Neural cell (in vitro differentiated cells): ENCODE data around the gene NIPBL. TPM values are rescaled to one million over a fixed set of nuclear protein-coding genes. Genes with fewer than 3 reads are reported as not detected.

Experiments used
- H2AFZ ChIP-seq: fragments of 200-600, 300-800 bp; sonication (generic), shearing (Covaris generic); 2 replicates; pipeline ENCODE4 v1.6.0; 2014; ENCODE audit warnings: low read depth, mild to moderate bottlenecking, antibody characterized with exemption, low read length, moderate library complexity
- H3F3A ChIP-seq: fragments of 200-600 bp; shearing (Covaris generic); 2 replicates; pipeline ENCODE4 v1.6.1; 2016; ENCODE audit warnings: mild to moderate bottlenecking, moderate library complexity, mixed read lengths, antibody characterized with exemption, low read length; ENCODE audit not compliant: insufficient read depth, poor library complexity, severe bottlenecking
- H3K27ac ChIP-seq: fragments of 200-600, 300-800 bp; sonication (generic), shearing (Covaris generic); 2 replicates; pipeline ENCODE4 v1.5.1; 2014; ENCODE audit warnings: mild to moderate bottlenecking, low read length, moderate library complexity
- H3K27me3 ChIP-seq: fragments of 300-800, 200-600 bp; sonication (generic), shearing (Covaris generic); 2 replicates; pipeline ENCODE4 v1.6.0; 2014; ENCODE audit warnings: mild to moderate bottlenecking, low read depth, low read length, moderate library complexity; ENCODE audit not compliant: insufficient read depth
- H3K36me3 ChIP-seq: fragments of 300-800, 200-600 bp; sonication (generic), shearing (Covaris generic); 2 replicates; pipeline ENCODE4 v1.5.1; 2014; ENCODE audit warnings: mild to moderate bottlenecking, antibody characterized with exemption, low read length, moderate library complexity; ENCODE audit not compliant: insufficient read depth
- H3K4me2 ChIP-seq: fragments of 300-800, 200-600 bp; sonication (generic), shearing (Covaris generic); 2 replicates; pipeline ENCODE4 v1.6.0; 2014; ENCODE audit warnings: mild to moderate bottlenecking, low read length
- H3K4me3 ChIP-seq: fragments of 300-800, 200-600 bp; sonication (generic), shearing (Covaris generic); 2 replicates; pipeline ENCODE4 v1.5.1; 2014; ENCODE audit warnings: mild to moderate bottlenecking, low read length, moderate library complexity
- H3K79me2 ChIP-seq: fragments of 200-600 bp; shearing (Covaris generic); replicated peaks from 2 replicates; pipeline ENCODE4 v1.6.0; 2014; ENCODE audit warnings: mild to moderate bottlenecking, low read length, moderate library complexity; ENCODE audit not compliant: insufficient read depth
- H3K9ac ChIP-seq: fragments of 300-800, 200-600 bp; sonication (generic), shearing (Covaris generic); 2 replicates; pipeline ENCODE4 v1.6.1; 2016; ENCODE audit warnings: mild to moderate bottlenecking, low read length, mixed read lengths
- H3K9me2 ChIP-seq: fragments of 200-600 bp; shearing (Covaris generic); 2 replicates; pipeline ENCODE4 v1.6.1; 2016; ENCODE audit warnings: mild to moderate bottlenecking, low read length, mixed read lengths; ENCODE audit not compliant: insufficient read depth
- H3K9me3 ChIP-seq: fragments of 200-600, 300-800 bp; sonication (generic), shearing (Covaris generic); 2 replicates; pipeline ENCODE4 v1.6.1; 2016; ENCODE audit warnings: mild to moderate bottlenecking, mixed run types, low read length, moderate library complexity, mixed read lengths
- H4K20me1 ChIP-seq: fragments of 200-600 bp; shearing (Covaris generic); 2 replicates; pipeline ENCODE4 v1.6.1; 2016; ENCODE audit warnings: mild to moderate bottlenecking, mixed run types; ENCODE audit not compliant: insufficient read depth
- EP300 ChIP-seq: fragments of 450-650 bp; conservative IDR thresholded peaks from 2 replicates; pipeline ENCODE4 v1.6.1; 2014; ENCODE audit warnings: antibody characterized with exemption, mild to moderate bottlenecking, moderate library complexity; ENCODE audit not compliant: poor library complexity, severe bottlenecking
- EZH2 ChIP-seq: fragments of 200-600, 300-800 bp; shearing (Covaris generic), sonication (generic); IDR thresholded peaks from 2 replicates; pipeline ENCODE4 v1.6.1; 2014; ENCODE audit warnings: antibody characterized with exemption, low read length, borderline replicate concordance, mild to moderate bottlenecking; ENCODE audit not compliant: insufficient read depth, poor library complexity, severe bottlenecking
- MXI1 ChIP-seq: fragments of 450-650 bp; conservative IDR thresholded peaks from 2 replicates; pipeline ENCODE4 v1.6.1; 2014; ENCODE audit warnings: antibody characterized with exemption, mild to moderate bottlenecking; ENCODE audit not compliant: poor library complexity, severe bottlenecking
- POLR2AphosphoS5 ChIP-seq: IDR thresholded peaks from 2 replicates; pipeline ENCODE4 v1.6.1; 2012
- RAD21 ChIP-seq: fragments of 450-650 bp; conservative IDR thresholded peaks from 2 replicates; pipeline ENCODE4 v1.6.1; 2014; ENCODE audit warnings: antibody characterized with exemption, mild to moderate bottlenecking, moderate library complexity
- SMC3 ChIP-seq: fragments of 450-650 bp; conservative IDR thresholded peaks from 2 replicates; pipeline ENCODE4 v1.6.1; 2014; ENCODE audit warnings: antibody characterized with exemption, mild to moderate bottlenecking, moderate library complexity; ENCODE audit not compliant: poor library complexity
- TAF1 ChIP-seq: IDR thresholded peaks from 2 replicates; pipeline ENCODE4 v1.6.1; 2012; ENCODE audit warnings: low read depth
- polyA plus RNA-seq: library from polyadenylated mRNA; depleted of rRNA; stranded (reverse); fragments of >200 nt; gene quantifications from 2 replicates; pipeline ENCODE4 v1.2.3, GENCODE V29; 2014
- TF ChIP-seq, protein P1 (sequence below): IDR thresholded peaks from 2 replicates; pipeline ENCODE4 v1.6.1; 2012; ENCODE audit warnings: borderline replicate concordance
- TF ChIP-seq, protein P2 (sequence below): fragments of 450-650 bp; IDR thresholded peaks from 2 replicates; pipeline ENCODE4 v1.5.1; 2014; ENCODE audit warnings: antibody characterized with exemption, mild to moderate bottlenecking, moderate library complexity; ENCODE audit not compliant: poor library complexity, severe bottlenecking

Gene NIPBL
- polyA plus RNA-seq, 1 donor from 2014 or later, result 27.5 TPM

DNA sequence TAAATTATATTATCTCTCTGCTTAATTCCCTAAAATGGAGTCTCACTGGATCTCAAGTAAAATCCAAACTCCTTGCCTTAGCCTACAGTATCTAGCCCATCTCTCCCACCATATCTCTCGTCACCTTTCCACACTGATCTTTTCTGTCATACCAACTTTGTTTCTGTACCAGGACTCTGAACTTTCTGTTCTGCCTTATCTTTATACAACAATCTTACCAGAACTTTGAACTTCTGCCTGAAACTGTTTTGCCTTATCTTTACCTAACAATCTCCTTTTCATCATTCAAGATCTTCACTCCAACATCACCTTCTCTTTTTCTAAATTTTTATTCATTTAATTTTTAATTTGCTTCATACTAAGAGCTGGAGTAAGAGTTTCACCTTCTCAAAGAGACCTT lies 233.6 kb downstream of the NIPBL start:
- H3K4me3 ChIP-seq, result no peak overlapping the region
- H3K36me3 ChIP-seq, result peaks cover 19% of the 10 kb centered on the region
- TF ChIP-seq TAF1, result no peak
- TF ChIP-seq, protein P1, sequence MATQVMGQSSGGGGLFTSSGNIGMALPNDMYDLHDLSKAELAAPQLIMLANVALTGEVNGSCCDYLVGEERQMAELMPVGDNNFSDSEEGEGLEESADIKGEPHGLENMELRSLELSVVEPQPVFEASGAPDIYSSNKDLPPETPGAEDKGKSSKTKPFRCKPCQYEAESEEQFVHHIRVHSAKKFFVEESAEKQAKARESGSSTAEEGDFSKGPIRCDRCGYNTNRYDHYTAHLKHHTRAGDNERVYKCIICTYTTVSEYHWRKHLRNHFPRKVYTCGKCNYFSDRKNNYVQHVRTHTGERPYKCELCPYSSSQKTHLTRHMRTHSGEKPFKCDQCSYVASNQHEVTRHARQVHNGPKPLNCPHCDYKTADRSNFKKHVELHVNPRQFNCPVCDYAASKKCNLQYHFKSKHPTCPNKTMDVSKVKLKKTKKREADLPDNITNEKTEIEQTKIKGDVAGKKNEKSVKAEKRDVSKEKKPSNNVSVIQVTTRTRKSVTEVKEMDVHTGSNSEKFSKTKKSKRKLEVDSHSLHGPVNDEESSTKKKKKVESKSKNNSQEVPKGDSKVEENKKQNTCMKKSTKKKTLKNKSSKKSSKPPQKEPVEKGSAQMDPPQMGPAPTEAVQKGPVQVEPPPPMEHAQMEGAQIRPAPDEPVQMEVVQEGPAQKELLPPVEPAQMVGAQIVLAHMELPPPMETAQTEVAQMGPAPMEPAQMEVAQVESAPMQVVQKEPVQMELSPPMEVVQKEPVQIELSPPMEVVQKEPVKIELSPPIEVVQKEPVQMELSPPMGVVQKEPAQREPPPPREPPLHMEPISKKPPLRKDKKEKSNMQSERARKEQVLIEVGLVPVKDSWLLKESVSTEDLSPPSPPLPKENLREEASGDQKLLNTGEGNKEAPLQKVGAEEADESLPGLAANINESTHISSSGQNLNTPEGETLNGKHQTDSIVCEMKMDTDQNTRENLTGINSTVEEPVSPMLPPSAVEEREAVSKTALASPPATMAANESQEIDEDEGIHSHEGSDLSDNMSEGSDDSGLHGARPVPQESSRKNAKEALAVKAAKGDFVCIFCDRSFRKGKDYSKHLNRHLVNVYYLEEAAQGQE, result no peak
- no peak for TF ChIP-seq EP300
- no peak for TF ChIP-seq EZH2
- TF ChIP-seq RAD21, result no peak
- TF ChIP-seq, protein P2, sequence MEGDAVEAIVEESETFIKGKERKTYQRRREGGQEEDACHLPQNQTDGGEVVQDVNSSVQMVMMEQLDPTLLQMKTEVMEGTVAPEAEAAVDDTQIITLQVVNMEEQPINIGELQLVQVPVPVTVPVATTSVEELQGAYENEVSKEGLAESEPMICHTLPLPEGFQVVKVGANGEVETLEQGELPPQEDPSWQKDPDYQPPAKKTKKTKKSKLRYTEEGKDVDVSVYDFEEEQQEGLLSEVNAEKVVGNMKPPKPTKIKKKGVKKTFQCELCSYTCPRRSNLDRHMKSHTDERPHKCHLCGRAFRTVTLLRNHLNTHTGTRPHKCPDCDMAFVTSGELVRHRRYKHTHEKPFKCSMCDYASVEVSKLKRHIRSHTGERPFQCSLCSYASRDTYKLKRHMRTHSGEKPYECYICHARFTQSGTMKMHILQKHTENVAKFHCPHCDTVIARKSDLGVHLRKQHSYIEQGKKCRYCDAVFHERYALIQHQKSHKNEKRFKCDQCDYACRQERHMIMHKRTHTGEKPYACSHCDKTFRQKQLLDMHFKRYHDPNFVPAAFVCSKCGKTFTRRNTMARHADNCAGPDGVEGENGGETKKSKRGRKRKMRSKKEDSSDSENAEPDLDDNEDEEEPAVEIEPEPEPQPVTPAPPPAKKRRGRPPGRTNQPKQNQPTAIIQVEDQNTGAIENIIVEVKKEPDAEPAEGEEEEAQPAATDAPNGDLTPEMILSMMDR, result no peak
- TF ChIP-seq MXI1, result no peak
- no peak for TF ChIP-seq SMC3
- no peak for TF ChIP-seq POLR2AphosphoS5
- no peaks in the 10 kb centered on the region for H3K79me2 ChIP-seq
- no peaks in the 10 kb centered on the region for H3K9me2 ChIP-seq
- no peaks in the 10 kb centered on the region for H3K27me3 ChIP-seq
- no peaks in the 10 kb centered on the region for H4K20me1 ChIP-seq
- H3F3A ChIP-seq, result no peaks in the 10 kb centered on the region
- no peak overlapping the region for H2AFZ ChIP-seq
- no peak overlapping the region for H3K9ac ChIP-seq
- H3K9me3 ChIP-seq, result no peaks in the 10 kb centered on the region
- H3K4me2 ChIP-seq, result no peak overlapping the region
- H3K27ac ChIP-seq, result no peak overlapping the region

DNA sequence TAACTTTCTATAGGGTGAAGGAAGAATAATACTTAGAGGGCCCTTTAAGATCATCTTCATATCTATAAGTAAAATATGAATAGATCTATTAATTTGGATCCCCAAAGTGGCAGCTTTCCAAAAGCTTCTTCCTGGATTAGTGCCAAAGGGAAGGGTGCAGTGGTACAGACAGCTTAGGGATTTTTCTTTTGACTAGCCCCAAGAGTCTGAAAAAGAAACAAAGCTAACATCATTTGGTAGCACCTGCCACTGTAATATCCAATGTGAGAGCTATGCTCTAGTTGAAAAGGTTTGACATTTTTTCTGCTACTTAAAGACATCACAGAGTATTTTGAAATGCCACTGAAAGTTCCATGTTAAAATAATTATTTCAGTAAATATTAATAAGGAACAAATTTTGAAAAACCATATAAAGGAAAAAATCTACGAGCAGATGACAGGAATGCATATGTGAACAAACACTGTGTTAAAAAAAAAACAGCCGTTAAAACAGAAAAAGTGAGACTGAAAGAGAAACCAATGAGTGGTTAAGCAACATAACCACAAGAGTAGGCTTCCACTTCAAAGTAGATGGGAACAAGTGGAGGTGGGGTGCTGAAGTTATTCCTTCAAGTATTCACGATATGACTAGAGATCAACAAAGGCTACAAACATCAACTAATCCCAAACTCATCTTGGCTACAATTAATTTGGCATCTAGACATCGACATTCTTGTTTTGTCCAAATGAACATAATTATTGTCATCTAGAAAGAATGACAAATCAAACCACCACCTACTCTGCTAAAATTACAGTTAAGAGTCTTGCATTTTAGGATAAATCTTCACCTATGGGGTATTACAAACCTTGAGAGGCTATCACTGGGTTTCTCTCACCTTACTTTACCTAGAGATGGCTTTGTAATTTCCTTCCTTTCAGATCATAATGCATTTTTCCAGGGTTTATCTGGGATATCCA lies 235.1 kb downstream of the NIPBL start:
- Histone ChIP-seq H3K9me2 (no peaks in the 10 kb centered on the region), H3K9me3 (no peaks in the 10 kb centered on the region), H3K4me2 (no peak overlapping the region), H2AFZ (no peak overlapping the region), H3K4me3 (no peak overlapping the region), H3K27ac (no peak overlapping the region), H3F3A (no peaks in the 10 kb centered on the region), H3K27me3 (no peaks in the 10 kb centered on the region), H4K20me1 (no peaks in the 10 kb centered on the region), H3K9ac (no peak overlapping the region), H3K36me3 (peaks cover 18% of the 10 kb centered on the region), H3K79me2 (no peaks in the 10 kb centered on the region)
- TF ChIP-seq SMC3, result no peak
